Measurements from ENCODE around the gene STOML1.

- TF ChIP-seq CTCF (IDR thresholded peaks at IDR 0.05; ENCODE audit: low read depth, low read length), result no peak
- TF ChIP-seq EZH2phosphoT487 (IDR thresholded peaks at IDR 0.05; ENCODE audit: low read depth), result no peak
Measured at GRCh38 chr15:73996939-73997338, 4.8 kb upstream of the STOML1 start.

All from OCI-LY3 (cell line).